Measurements from ENCODE around the gene BCL2. TPM values are rescaled to one million over a fixed set of nuclear protein-coding genes. Genes with fewer than 3 reads are reported as not detected.
A peak's percentile ranks its signal among the peaks of the same experiment; 100 is the strongest.

Gene BCL2
- total and polyA plus RNA-seq, 9 donors, result 13.7 to 43.9 (median 35.7) TPM

DNA sequence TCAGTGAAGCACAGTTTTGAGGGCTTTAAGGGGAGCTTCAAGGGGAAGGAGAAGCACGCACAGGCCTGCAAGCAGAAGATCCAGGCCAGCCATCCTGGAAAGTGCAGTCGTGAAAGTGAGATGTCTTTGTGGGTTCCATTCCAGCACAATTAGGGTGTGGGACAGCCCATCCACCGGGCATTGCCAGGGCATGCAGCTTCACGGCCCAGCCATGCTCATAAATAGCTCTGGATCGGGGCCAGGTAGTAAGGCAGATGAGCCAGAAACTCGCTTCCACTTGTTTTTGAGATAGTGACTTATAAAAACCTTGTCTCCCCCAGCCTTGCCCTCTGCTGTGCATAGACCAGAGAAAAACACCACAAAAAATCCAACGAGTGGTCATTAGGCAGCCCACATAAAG, 26.5 kb upstream of the BCL2 start:
- Histone ChIP-seq H3K27me3 (no peaks in the 10 kb centered on the region), H3K36me3 (no peaks in the 10 kb centered on the region), H3K9me3 (no peaks in the 10 kb centered on the region), H3K4me3 (no peak overlapping the region), H3K4me1 (ENCODE audit: insufficient read depth) (peaks cover 7% of the 10 kb centered on the region), H3K27ac (peak overlapping the region in 1 of 2 donors; percentile 24)
- intact Hi-C loops (cut with DNase I), result loop anchor here in 1 of 4 donors (10.0 kb wide), 1 partner anchor 89 kb away; no protein-coding TSS in a partner anchor
- peak in 3 of 5 donors; percentile 32 to 51 (median 33) for DNase-seq
- WGBS, 3 donors, result 20 to 32% (median 27%) methylated on average over 7 of the region's 7 CpGs
- TF ChIP-seq EP300 (IDR thresholded peaks at IDR 0.05), result no peak
- TF ChIP-seq POLR2A (IDR thresholded peaks at IDR 0.05), result no peak

DNA sequence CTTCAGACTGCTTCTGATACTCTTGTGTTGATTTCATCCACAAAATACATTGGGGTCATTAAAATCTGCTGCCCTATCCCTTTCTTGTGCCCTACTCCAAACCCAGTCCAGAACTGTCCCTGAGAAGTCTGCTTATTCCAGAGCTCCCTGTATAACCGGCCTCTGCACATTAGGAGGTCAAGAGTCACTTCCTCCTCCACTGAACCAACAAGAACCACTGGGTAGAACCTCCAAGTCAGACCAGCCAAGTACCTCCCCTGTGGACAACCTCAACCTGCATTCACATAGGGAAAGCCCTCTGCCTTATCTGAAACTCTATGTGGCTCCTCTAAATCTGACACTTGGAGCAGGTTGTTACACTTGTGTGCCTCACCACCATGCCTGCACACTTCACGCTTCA, 25.3 kb upstream of the BCL2 start:
- Histone ChIP-seq H3K27me3 (no peaks in the 10 kb centered on the region), H3K36me3 (no peaks in the 10 kb centered on the region), H3K27ac (no peak overlapping the region), H3K9me3 (no peaks in the 10 kb centered on the region), H3K4me3 (no peak overlapping the region), H3K4me1 (ENCODE audit: insufficient read depth) (peaks cover 7% of the 10 kb centered on the region)
- intact Hi-C loops (cut with DNase I), result loop anchor here in 1 of 4 donors (10.0 kb wide), 1 partner anchor 90 kb away; no protein-coding TSS in a partner anchor
- 67 to 74% (median 74%) methylated on average over 2 of the region's 2 CpGs for WGBS, 3 donors
- no peak for TF ChIP-seq POLR2A (IDR thresholded peaks at IDR 0.05)
- TF ChIP-seq, protein P1, sequence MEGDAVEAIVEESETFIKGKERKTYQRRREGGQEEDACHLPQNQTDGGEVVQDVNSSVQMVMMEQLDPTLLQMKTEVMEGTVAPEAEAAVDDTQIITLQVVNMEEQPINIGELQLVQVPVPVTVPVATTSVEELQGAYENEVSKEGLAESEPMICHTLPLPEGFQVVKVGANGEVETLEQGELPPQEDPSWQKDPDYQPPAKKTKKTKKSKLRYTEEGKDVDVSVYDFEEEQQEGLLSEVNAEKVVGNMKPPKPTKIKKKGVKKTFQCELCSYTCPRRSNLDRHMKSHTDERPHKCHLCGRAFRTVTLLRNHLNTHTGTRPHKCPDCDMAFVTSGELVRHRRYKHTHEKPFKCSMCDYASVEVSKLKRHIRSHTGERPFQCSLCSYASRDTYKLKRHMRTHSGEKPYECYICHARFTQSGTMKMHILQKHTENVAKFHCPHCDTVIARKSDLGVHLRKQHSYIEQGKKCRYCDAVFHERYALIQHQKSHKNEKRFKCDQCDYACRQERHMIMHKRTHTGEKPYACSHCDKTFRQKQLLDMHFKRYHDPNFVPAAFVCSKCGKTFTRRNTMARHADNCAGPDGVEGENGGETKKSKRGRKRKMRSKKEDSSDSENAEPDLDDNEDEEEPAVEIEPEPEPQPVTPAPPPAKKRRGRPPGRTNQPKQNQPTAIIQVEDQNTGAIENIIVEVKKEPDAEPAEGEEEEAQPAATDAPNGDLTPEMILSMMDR (IDR thresholded peaks at IDR 0.05), result no peak
- no peak for DNase-seq

DNA sequence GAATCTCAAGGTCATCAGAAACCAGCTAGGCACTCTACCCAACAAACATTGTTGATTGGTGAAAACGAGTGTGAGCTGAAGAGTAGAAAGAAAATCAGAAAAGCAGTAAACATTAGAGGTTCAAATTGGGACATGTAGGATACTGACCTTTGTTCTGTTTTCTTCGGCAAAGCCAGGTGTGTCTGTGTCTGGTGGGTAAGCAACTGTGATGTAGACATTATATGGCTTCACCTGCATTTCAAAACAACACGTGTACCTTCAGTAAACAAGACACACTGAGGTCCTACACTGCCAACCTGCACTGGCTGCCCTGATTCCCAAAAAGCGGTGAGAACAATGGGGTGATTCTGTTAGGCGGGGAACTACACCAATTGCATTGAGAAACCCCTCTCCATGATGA, 24.7 kb upstream of the BCL2 start:
- Histone ChIP-seq H3K9me3 (no peaks in the 10 kb centered on the region), H3K4me3 (no peak overlapping the region), H3K36me3 (no peaks in the 10 kb centered on the region), H3K27ac (no peak overlapping the region), H3K4me1 (ENCODE audit: insufficient read depth) (peaks cover 7% of the 10 kb centered on the region), H3K27me3 (no peaks in the 10 kb centered on the region)
- WGBS, 3 donors, result 68 to 79% (median 73%) methylated on average over 5 of the region's 5 CpGs
- no peak for DNase-seq
- TF ChIP-seq POLR2A (IDR thresholded peaks at IDR 0.05) (no peak), EP300 (IDR thresholded peaks at IDR 0.05) (no peak)
- TF ChIP-seq, protein P1 (IDR thresholded peaks at IDR 0.05), result no peak
- intact Hi-C loops (cut with DNase I), result loop anchor here in 1 of 4 donors (10.0 kb wide), 1 partner anchor 91 kb away; no protein-coding TSS in a partner anchor

DNA sequence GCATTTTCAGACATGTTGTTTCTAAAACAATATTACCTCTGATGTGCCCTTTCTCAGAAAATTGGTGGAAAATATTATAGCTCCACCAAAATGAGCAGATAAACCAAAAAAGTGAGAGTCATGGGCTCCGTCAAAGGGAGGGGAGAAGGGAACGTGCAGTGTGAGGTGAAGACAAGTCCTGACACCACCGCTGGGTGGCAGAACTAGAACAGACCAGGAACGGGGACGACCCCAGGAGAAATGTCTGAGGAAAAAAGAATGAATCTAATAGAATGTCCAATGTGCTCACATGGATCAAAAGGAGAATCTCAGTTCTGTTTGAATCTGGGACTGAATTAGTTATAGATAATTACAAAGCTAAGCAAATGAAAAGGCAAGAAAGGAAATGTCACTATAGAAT, 22.6 kb upstream of the BCL2 start:
- 49 to 57% (median 52%) methylated on average over 5 of the region's 5 CpGs for WGBS, 3 donors
- Histone ChIP-seq H3K4me3 (no peak overlapping the region), H3K27ac (no peak overlapping the region), H3K27me3 (no peaks in the 10 kb centered on the region), H3K9me3 (no peaks in the 10 kb centered on the region), H3K36me3 (no peaks in the 10 kb centered on the region), H3K4me1 (ENCODE audit: insufficient read depth) (peaks cover 7% of the 10 kb centered on the region)
- DNase-seq, result peak in 1 of 5 donors; percentile 33
- TF ChIP-seq POLR2A (IDR thresholded peaks at IDR 0.05) (no peak), EP300 (IDR thresholded peaks at IDR 0.05) (no peak)
- TF ChIP-seq, protein P1 (IDR thresholded peaks at IDR 0.05), result no peak
- intact Hi-C loops (cut with DNase I), result loop anchor here in 1 of 4 donors (10.0 kb wide), 1 partner anchor 93 kb away; no protein-coding TSS in a partner anchor

DNA sequence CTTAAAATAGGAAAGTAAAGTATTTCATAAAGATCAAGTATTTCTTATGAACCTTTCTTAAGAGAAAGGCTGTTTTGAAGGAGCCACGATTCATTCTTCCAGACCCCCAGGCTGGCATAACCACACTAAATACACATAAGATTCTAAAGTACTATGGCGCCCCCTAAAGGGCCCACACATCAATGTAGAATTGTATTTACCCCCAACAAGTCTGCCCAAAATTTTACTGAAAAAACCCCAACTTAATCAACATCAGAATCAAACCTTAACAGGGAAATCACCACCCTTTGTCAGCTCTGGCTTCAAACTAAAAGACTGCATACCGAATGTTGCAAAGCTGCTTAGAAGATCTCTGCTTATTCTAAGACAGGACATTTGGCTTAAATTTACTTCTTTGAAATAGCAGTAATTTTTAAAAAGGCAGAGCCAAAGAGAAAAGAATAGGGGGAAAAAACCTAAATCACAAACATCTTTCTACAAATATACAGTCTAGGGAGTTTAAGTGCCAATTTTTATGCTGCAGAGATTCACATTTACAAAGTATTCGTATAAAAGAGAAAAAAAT, 20.4 kb upstream of the BCL2 start:
- WGBS, 3 donors, result 31 to 51% (median 49%) methylated on average over 4 of the region's 4 CpGs
- Histone ChIP-seq H3K4me1 (ENCODE audit: insufficient read depth) (no peaks in the 10 kb centered on the region), H3K4me3 (no peak overlapping the region), H3K27ac (no peak overlapping the region), H3K27me3 (no peaks in the 10 kb centered on the region), H3K36me3 (no peaks in the 10 kb centered on the region), H3K9me3 (no peaks in the 10 kb centered on the region)
- peak in 2 of 5 donors; percentile 33 to 35 for DNase-seq
- intact Hi-C loops (cut with DNase I), result loop anchor here in 1 of 4 donors (10.0 kb wide), 1 partner anchor 95 kb away; no protein-coding TSS in a partner anchor
- no peak for TF ChIP-seq POLR2A (IDR thresholded peaks at IDR 0.05)
- no peak for TF ChIP-seq EP300 (IDR thresholded peaks at IDR 0.05)
- TF ChIP-seq, protein P1 (IDR thresholded peaks at IDR 0.05), result no peak

Measured in ovary (tissue), 9 donors.